Measurements from ENCODE around the gene ZNF311.

GRCh38 chr6:28985462-28986164, 19.5 kb downstream of the ZNF311 start:
- no peak for TF ChIP-seq POLR2A (IDR thresholded peaks at IDR 0.05; ENCODE audit: extremely low read depth, insufficient read length)
- TF ChIP-seq CTCF (IDR thresholded peaks at IDR 0.05; ENCODE audit: low read depth, low read length), result no peak
